K562 (cell line): ENCODE measurements around the gene ARHGAP32. TPM values are rescaled to one million over a fixed set of nuclear protein-coding genes. Genes with fewer than 3 reads are reported as not detected.

Source experiments
- ATF7 ChIP-seq: fragments of 450-650 bp; IDR thresholded peaks from 2 replicates; pipeline ENCODE4 v1.7.1; 2014; ENCODE audit warnings: mild to moderate bottlenecking, moderate library complexity
- CREBBP ChIP-seq: IDR thresholded peaks from one replicate; pipeline ENCODE4 v1.6.1; 2012; ENCODE audit warnings: low read depth, mild to moderate bottlenecking, control low read depth, inconsistent platforms, low read length
- DACH1 ChIP-seq: fragments of 450-650 bp; IDR thresholded peaks from 2 replicates; pipeline ENCODE4 v1.6.1; 2018; ENCODE audit not compliant: partially characterized antibody
- HCFC1 ChIP-seq: IDR thresholded peaks from 2 replicates; pipeline ENCODE4 v1.6.1; 2012; ENCODE audit warnings: low read depth, low read length, improper control_type of control experiment
- NEUROD1 ChIP-seq: fragments of 150-350 bp; IDR thresholded peaks from 2 replicates; pipeline ENCODE4 v1.6.1; 2014; ENCODE audit warnings: borderline replicate concordance, low read length, low read depth; ENCODE audit not compliant: partially characterized antibody
- SETDB1 ChIP-seq: IDR thresholded peaks from one replicate; pipeline ENCODE4 v1.6.1; 2012; ENCODE audit warnings: low read length, control low read depth, inconsistent platforms
- SREBF1 ChIP-seq: fragments of 150-350 bp; IDR thresholded peaks from 2 replicates; pipeline ENCODE4 v1.6.1; 2014; ENCODE audit warnings: antibody characterized with exemption, low read depth, low read length, borderline replicate concordance
- TSC22D4 ChIP-seq: fragments of 450-650 bp; IDR thresholded peaks from 2 replicates; pipeline ENCODE4 v1.6.1; 2016; ENCODE audit warnings: missing genetic modification characterization, missing biosample characterization, control low read depth
- polyA plus RNA-seq, 8 experiments: library from polyadenylated mRNA; depleted of rRNA in 4 of 8; stranded (reverse) in 5 of 8; unstranded in 3 of 8; fragments of >200 nt; fragmentation: Nextera tagmentation in 2 of 8; fragmentation: Illumina TruSeq in 1 of 8; extraction: Ambion mirVana in 2 of 8; extraction: Trizol in 1 of 8; gene quantifications; 2 replicates each; pipeline versions ENCODE4 v1.2.1 to v1.2.3, GENCODE V29; 2011 to 2014; ENCODE audit warnings: inconsistent platforms in 1 of 8, missing spikeins in 1 of 8
- total RNA-seq, 7 experiments: library from RNA; depleted of rRNA in 6 of 7; stranded (reverse); fragments of >200 nt in 6 of 7; fragmentation: Illumina TruSeq in 2 of 7; extraction: Trizol in 2 of 7; gene quantifications; 2 replicates each; pipeline versions ENCODE4 v1.2.1 to v1.2.3, GENCODE V29; 2011 to 2021; ENCODE audit warnings: low replicate concordance in 1 of 7
- TF ChIP-seq, protein P1 (sequence below): fragments of 450-650 bp; IDR thresholded peaks from 2 replicates; pipeline ENCODE4 v1.6.1; 2018; ENCODE audit not compliant: partially characterized antibody
- TF ChIP-seq, protein P2 (sequence below), 3 experiments: fragments of 200-800 bp in 1 of 3; fragments of 250-450 bp in 1 of 3; fragments of 450-650 bp in 1 of 3; sonication (Bioruptor Pico) in 1 of 3; sonication (Bioruptor generic) in 1 of 3; formaldehyde crosslinking in 1 of 3; IDR thresholded peaks; 2 replicates each; pipeline versions ENCODE4 v1.6.1 to v1.8.0; 2016 to 2022; ENCODE audit warnings: mild to moderate bottlenecking in 2 of 3, missing genetic modification characterization in 2 of 3, missing compliant biosample characterization in 1 of 3, moderate library complexity in 1 of 3
- TF ChIP-seq, protein P3 (sequence below): fragments of 250-450 bp; sonication (Bioruptor Pico); IDR thresholded peaks from 2 replicates; pipeline ENCODE4 v1.8.0; 2022; ENCODE audit warnings: inconsistent platforms, mild to moderate bottlenecking, moderate library complexity, borderline replicate concordance

The ARHGAP32 gene
- total and polyA plus RNA-seq, 9 of the 15 experiments (the other 6 are each of a cell fraction or from before 2014, with no cell fraction given): 0.18 TPM; not detected in 8

DNA sequence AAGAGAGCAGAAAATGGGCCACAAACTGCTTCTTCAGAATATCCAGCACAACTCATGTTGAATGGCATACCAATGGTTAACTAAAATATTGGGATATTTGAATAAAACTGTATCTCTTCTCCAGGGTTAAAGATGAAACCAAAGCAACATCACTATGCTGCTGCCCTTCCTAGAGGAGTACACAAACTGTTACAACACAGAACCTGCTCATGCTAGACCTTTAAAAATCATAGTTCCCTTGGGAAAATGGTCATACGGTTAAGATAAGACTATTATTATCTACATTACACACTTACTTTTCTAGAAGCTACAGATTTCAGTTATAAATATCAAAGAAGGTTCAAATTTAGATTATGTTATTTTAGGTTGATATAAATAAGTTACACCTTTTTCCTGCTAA lies 170.8 kb downstream of the ARHGAP32 start (continued):
- TF ChIP-seq, protein P1, sequence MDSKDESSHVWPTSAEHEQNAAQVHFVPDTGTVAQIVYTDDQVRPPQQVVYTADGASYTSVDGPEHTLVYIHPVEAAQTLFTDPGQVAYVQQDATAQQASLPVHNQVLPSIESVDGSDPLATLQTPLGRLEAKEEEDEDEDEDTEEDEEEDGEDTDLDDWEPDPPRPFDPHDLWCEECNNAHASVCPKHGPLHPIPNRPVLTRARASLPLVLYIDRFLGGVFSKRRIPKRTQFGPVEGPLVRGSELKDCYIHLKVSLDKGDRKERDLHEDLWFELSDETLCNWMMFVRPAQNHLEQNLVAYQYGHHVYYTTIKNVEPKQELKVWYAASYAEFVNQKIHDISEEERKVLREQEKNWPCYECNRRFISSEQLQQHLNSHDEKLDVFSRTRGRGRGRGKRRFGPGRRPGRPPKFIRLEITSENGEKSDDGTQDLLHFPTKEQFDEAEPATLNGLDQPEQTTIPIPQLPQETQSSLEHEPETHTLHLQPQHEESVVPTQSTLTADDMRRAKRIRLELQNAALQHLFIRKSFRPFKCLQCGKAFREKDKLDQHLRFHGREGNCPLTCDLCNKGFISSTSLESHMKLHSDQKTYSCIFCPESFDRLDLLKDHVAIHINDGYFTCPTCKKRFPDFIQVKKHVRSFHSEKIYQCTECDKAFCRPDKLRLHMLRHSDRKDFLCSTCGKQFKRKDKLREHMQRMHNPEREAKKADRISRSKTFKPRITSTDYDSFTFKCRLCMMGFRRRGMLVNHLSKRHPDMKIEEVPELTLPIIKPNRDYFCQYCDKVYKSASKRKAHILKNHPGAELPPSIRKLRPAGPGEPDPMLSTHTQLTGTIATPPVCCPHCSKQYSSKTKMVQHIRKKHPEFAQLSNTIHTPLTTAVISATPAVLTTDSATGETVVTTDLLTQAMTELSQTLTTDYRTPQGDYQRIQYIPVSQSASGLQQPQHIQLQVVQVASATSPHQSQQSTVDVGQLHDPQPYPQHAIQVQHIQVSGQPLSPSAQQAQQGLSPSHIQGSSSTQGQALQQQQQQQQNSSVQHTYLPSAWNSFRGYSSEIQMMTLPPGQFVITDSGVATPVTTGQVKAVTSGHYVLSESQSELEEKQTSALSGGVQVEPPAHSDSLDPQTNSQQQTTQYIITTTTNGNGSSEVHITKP: no peak
- TF ChIP-seq ATF7: no peak
- no peak for TF ChIP-seq DACH1
- no peak for TF ChIP-seq HCFC1
- TF ChIP-seq SETDB1: no peak
- TF ChIP-seq SREBF1: no peak
- TF ChIP-seq NEUROD1: no peak
- no peak for TF ChIP-seq CREBBP
- TF ChIP-seq, protein P2, sequence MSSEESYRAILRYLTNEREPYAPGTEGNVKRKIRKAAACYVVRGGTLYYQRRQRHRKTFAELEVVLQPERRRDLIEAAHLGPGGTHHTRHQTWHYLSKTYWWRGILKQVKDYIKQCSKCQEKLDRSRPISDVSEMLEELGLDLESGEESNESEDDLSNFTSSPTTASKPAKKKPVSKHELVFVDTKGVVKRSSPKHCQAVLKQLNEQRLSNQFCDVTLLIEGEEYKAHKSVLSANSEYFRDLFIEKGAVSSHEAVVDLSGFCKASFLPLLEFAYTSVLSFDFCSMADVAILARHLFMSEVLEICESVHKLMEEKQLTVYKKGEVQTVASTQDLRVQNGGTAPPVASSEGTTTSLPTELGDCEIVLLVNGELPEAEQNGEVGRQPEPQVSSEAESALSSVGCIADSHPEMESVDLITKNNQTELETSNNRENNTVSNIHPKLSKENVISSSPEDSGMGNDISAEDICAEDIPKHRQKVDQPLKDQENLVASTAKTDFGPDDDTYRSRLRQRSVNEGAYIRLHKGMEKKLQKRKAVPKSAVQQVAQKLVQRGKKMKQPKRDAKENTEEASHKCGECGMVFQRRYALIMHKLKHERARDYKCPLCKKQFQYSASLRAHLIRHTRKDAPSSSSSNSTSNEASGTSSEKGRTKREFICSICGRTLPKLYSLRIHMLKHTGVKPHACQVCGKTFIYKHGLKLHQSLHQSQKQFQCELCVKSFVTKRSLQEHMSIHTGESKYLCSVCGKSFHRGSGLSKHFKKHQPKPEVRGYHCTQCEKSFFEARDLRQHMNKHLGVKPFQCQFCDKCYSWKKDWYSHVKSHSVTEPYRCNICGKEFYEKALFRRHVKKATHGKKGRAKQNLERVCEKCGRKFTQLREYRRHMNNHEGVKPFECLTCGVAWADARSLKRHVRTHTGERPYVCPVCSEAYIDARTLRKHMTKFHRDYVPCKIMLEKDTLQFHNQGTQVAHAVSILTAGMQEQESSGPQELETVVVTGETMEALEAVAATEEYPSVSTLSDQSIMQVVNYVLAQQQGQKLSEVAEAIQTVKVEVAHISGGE (CRISPR knock-in tag; IDR thresholded peaks at IDR 0.05): no peak
- TF ChIP-seq, protein P3, sequence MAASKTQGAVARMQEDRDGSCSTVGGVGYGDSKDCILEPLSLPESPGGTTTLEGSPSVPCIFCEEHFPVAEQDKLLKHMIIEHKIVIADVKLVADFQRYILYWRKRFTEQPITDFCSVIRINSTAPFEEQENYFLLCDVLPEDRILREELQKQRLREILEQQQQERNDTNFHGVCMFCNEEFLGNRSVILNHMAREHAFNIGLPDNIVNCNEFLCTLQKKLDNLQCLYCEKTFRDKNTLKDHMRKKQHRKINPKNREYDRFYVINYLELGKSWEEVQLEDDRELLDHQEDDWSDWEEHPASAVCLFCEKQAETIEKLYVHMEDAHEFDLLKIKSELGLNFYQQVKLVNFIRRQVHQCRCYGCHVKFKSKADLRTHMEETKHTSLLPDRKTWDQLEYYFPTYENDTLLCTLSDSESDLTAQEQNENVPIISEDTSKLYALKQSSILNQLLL (CRISPR knock-in tag): no peak
- TF ChIP-seq TSC22D4: no peak
